NCI-H345 (cell line): ENCODE measurements around the gene ALK.

ENCODE experiments used
- DNase-seq: peaks from one replicate; lab custom pipeline; 2025; lab: John Stamatoyannopoulos, UW

Gene ALK

DNA sequence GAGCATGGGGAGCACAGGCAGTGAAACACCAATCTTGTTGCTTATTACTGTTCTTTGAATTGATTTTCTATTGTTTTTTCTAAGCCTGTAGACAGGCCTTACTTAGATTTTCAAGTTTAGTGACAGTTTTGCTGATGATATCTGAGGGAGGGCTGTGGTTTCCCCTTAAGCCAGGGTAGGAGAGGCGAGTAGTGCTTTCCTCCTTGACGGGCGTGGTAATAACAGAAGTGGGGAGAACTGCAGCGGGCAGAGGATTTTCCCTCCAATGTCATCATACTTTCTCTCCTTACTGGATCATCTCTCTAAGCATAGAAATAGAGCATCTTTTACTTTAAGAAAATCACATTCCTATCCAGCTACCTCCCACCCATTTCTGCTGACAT, 314.4 kb downstream of the ALK start:
- DNase-seq: no peak

DNA sequence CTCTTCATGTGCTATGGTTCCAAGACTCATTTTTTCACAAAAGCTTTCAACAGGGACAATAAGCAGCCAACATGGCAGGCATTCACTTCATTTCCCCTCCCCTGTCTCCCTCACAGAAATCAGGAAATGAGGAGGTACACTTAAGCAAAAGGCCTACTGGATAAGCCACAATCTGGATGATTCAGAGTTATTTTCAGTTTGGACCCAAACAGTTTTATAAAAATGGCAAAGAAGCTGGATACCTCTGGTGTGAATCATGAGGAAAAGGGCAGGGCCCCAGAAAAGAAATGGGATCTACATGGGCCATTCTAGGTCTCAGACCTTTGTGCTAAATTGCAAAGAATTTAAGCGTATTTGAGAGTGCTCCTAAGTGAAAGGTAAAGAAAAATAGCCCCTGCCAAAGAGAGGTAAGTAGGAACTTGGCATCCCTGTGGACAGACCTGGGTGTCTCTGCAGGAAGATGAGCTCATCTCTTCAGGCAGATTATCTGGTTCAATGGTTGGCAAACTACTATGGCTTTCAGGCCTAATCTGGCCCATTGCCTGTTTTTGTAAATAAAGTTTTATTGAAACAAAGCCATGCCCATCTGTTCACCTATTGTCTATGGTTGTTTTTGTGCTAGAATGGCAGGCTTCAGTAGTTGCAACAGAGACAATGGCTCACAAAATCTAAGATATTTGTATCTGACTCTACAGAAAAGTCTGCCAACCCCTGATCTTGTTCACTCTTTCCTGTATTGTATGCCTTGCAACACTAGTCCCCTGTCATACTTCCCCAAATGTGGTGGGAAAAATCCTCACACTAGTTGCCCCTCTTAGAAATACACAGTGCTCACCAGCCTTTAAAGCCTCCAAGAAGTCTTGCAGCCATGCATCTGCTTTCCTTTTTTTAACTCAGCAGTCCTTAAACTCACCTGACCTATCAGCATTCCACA, 315.0 kb downstream of the ALK start:
- DNase-seq: no peak

DNA sequence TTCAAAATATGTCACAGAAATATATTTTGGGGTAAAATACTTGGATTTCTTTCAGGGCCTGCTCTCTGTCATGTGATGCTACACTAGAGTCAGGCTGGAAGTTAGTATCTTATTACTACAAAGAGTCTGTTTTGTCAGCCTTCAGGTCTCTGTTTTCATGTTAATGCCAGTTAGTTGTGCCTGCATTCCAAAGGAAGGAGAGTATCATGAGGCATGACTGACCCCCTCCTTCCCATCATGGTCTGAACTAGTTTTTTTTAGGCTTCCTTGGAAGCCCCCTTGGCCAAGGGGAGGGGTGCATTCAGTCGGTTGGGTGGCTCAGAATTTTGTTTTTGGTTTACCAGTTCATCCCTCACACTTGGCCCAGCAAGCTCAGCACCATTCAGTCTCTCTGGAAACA, 318.0 kb downstream of the ALK start:
- DNase-seq: no peak

DNA sequence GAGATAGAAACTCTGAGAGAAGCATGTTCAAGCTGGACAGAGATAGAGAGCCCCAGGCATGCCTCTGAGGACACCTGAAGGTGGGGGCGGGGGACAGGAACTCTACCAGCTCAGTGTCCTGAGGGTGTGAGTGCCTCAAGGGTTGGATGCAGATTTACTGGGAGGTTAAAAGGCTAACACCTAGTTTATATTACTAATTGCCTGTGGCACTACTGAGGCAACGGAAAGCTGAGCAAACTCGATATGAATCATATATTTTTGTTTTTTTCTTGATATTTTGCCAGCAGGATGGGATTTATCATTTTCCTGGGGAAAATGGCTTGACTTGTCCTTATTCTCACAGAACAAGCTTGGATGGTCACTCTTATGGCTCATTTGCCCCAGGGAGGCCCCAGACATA, 319.5 kb downstream of the ALK start:
- DNase-seq: no peak

DNA sequence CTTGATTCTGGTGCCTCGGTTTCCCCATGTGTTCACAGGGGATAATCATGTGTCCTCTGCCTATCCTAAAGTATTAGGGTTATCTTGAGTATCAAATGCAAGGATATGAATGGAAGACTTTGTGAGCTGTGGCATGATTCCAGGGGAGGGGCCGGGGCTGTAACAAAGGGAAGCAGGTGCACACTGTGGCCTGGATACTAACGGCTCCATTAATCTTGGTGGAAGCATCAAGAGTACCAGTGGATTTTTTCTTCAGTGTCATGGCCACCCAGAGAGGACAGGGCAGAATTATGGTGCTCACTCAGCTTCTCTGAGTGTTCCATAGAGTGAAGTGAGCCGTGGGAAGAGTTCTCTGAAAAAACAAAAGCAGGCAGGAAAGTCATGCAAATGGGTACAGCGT, 320.1 kb downstream of the ALK start:
- no peak for DNase-seq

DNA sequence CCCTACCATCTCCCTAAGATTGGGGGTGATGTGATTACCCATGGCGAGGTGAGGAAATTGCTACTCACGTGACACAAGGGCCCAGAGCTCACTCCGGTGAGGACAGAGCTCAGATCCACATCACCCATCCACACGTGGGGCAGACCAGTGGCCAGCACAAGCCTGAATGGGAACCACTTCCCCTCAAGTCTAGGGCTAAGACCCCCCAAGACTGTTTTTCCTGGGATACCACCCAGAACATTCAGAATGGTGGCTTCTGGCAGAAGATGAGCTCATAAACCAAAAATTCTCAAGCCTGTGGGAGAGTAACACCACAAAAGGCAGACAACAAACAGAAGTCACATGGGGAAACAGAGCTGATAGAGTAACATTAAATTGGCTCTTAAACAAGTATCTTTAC, 321.4 kb downstream of the ALK start:
- no peak for DNase-seq

DNA sequence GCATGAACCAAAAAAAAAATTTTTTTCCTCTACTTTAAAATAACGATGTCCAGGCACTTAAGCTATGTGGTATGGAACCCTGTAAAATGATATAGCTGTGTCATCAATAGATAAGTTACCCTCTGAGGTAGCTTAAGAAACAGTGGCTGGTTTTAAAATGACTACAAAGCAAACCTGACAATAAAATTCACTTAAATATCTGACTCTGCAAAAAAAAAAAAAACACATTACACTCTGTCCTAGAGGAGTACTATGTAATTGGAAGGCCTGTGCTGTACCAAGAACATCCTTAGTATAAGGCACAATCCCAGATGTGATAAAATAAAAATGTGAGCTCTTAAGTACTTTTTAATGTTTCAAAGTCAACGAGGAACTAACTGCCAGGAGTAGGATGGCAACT, 322.4 kb downstream of the ALK start:
- DNase-seq: no peak

DNA sequence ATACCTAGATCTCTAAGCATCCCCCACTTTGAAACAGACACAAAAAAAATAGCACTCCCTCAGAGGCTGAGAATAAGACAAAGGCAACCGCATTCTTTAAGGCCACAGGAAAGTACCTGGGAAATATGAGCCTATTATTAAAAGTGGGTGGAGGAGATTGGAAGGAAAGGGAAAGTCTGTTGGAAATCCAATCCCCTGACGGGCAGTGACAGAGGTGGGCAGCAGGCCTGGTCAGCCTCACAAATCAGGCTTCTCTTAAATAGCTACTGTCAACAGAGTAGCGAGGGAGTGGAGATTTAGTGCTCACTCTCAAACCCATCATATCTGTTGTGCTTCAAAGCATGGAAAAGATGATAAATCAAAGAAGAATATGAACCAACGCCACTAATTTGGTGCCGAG, 324.4 kb downstream of the ALK start:
- no peak for DNase-seq

DNA sequence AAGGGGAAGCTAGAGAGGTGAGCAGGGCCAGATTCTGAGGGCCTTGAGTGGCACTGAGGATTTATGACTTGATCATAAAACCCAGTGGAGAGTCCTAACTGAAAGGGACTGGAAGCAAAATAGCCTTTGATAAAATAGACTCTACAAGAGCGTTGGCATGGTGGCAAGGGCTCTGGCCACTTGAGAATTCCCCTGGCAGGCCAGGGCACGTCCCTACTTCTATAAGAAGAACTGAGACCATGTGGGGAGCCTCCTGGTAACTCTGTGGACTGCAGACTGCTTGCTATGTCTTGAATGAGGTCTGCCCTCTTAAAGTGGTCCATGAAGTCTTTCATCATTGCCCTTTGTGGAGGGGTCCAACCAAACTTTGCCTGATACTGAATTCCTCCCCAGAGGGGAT, 324.8 kb downstream of the ALK start:
- DNase-seq: no peak

DNA sequence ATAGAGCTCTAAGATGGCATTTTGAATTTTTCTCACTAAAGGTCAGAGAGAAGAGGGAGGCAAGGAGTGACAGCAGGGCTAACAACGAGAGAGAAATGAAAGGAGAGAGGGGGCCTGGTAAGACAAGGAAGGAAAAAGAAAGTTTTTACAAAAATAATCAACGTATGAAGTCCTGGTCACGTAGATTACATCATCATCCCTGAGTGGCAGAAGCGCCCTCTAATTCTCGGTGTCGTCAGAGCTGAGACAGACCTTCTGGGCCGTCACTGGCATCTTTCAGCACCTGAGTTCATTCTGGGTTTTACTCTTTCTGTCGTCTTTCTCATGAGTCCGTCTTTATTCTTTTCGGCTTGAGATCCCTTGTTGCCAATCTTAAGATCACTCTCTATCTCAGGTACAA, 329.8 kb downstream of the ALK start:
- DNase-seq: no peak

DNA sequence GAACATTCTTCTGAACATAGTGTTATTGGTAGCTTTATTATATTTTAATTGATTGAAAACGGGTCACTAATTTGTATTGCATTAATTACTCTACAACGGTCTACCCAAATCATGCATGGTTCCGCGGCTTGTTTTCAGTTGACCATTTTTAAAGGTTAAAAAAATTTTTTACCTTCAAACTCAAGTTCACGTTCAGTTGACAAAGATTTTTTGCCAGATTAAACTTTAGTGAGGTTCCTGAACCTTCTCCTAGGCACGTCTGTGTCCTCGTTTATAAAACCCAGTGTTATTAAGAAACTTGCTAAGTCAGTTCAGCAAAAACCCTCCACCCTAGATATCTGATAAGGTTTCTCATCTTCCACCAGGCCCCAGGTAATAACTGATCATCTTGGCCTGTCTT, 331.2 kb downstream of the ALK start:
- no peak for DNase-seq

DNA sequence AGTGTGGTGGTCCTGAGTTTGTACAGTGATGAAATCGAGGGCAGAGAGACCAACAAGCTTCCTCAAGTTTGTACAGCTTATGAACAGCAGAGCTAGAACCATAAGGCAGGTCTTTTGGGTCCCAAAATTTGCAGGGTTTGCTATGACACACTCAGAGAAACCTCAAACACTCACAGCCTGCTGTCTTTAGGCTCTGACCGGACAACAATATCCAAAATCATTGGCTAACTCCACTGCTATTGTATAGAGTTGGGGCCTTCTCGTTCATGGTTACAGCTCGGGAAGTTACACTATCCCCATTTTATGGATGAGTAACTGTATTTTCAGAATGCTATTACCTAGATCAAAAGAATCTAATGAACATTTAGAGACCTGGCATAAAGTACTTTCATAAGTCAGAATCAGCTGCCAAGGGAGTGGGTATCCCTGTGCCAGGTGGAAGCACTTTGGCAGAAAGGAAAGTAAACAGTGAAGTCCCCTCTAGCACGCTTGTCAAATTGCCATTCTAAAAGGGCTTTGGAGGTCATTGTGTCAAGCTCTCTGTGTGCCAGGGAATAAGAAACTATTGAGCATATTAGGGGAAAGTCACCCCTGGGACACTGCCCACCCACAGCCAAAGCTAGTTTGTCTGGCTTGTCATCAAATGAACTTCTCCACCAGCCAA, 331.8 kb downstream of the ALK start:
- DNase-seq: peak; percentile 48

DNA sequence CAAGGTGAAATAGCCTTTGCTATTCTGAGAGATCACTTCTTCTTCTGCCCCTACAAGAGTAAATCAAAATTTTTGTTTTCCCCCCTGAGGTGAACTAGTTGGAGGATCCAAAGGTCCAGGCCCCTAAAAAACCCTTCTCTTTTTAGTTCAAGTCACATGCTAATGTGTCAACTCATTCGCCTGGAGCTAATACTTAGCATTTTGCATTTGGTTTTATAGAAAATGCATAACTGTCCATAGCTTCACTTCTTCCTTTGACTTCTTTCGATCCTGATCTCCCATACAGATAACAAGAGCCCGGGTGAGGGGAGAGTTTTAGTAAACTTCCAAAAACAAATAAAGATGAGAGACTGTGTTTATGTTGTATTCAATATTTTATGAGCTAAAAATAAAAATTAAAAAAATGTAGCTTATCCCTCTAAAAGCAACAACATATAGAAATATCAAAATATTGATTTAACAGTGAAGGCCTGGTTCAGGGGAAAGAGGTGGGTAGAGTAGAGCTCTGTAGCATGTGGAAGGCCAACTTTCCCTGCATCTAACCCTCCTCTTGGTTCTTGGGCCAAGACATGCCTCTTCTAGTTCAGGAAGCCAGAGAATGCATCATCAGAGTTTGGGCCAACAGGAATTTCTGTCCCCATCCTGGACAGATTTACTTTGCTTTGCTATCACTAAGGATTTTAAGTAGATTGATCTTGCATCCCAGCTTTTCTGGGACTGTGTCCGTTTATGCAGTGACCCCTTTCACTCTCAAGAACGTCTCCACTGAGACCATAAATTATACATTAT, 333.8 kb downstream of the ALK start:
- no peak for DNase-seq

DNA sequence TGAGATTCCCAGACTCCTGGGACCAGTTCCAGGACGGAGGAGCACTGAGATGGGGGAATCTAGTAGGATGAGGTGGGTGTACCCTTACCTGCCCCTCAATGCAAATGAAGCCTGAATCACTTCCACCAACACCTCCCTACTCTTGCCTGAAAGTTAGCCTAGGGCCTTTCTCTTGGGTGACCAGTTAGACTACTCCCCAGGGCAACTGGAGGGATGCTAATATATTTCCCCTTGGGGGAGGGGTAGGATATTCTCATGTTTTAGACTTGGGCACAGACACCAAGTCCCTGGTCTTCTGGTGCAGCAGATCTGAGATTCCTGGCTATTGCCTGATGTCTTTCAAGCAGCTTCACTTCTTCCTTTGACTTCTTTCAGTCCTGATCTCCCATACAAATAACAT, 334.5 kb downstream of the ALK start:
- DNase-seq: no peak

DNA sequence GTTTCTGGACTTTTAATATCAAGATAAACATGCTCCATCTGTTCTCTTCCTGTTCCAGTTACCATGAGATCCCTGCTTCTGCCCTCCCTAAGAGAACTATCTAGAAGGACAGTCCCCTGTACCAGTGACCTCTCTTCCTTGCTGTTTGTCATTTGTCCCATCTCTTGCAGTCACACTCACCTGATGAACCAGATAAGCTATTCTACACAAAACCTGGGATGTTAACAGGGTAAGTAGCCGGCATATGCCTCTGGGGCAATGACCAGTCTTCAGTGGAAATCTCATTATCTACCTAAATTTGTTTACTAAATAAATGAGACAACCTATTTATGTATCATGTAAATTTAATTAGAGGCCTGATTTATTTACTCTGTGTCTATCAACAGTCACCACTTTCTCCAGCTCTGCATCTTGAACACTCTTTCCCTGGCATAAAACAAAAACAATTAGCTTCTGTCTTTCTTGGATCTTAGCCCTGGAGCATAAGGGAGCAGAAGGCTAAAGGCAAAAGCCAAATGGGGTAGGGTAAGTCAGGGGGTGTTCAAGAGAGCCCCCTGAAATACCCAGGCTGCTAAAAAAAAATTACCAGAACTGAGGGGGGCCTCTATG, 337.7 kb downstream of the ALK start:
- DNase-seq: no peak

DNA sequence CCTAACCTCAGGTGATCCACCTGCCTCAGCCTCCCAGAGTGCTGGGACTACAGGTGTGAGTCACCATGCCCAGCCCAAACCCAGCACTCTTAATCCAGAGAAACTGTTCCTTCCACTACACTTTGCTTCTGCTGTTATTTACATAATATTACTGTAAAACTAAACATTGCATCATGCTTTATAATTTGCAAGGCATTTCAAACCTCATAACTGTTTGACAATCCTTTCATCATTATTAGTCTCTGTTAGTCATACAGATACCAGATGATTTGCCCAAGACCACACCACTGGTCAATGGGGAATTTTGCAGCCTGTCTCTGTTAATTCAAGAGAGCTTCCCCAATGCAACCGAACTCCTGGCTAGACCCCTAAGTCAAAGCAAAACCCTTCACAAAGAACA, 338.3 kb downstream of the ALK start:
- DNase-seq: no peak

DNA sequence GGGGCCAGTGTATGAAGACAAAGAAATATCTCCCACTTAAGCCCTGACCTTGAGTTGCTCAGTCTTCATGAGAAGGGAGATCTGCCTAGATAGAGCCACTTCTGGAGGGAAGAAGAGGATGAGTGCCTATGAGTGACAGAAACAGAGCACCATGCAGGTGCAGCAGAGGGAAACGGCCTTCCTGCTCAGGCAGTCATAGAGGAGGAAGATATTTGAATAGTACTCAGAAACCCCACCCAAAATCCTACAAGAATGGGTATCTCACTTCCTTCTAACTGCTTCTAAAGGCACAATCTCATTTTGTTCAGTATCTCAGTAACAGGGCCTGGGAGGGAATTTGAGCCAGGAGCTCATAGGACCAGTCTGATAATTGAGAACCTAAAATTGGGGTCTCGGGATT, 339.3 kb downstream of the ALK start:
- DNase-seq: no peak

DNA sequence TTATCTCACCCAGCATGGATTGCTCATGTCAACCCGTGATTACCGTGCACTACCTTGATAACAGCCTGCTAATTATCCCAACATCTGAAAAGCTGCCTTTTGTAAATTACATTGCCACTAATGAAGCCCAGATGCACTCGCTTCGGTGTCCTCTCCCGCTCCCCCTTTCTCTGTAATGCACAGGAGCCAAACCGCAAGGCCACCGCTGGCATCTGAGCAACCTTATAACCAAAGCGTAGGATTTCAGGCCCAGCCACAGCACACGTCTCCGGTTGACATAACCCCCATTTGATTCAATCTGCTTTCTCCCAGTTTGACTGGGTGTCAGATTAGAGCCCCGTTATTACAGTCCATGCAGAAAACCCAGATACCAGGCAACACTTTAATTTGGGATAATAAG, 341.2 kb downstream of the ALK start:
- no peak for DNase-seq

DNA sequence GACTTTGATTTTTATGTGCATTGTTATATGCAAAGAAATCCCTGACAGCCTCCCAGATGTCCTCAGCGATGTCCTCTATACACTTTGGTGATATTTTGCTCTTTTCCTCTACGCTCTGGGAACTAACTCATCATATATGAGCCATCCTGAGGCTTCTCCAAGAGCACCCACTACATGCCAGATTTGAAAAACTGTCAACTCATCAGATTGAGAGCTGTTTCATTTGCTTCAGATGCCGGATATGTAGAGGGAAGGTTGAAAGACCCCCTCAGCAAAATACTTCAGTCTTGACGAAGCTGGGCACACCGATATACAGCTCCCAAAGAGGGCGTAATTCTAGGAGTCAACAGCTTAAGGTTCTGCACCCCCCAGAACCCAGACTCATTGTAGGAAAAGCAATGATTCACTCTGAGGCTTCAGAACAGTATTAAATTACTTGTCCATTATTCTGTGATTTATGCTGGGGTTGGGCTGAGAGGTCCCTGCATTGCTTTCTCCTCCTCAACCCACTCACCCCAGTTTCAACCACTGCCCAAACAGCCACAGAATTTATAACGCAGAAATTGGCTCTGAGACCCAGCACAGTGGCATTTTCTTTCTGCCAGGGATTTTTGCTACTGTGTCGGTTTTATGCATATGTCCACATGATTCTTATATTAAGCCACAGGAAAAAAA, 341.8 kb downstream of the ALK start:
- DNase-seq: no peak

DNA sequence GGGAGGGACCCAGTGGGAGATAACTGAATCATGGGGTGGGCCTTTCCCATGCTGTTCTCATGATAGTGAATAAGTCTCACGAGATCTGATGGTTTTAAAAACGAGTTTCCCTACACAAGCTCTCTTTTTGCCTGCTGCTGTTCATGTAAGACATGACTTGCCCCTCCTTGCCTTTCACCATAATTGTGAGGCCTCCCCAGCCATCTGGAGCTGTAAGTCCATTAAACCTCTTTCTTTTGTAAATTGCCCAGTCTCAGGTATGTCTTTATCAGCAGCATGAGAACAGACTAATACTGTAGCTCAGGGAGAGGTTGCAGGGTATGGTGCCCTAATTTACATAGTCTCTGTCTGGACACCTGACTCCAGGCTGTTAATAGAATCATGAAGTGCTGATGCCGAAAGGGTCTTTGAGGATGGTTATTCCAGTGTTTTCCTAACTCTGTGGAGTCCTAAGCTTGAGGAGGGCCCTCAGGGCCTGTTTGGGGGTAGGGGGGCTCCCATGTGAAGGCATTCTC, 343.2 kb downstream of the ALK start:
- DNase-seq: no peak

DNA sequence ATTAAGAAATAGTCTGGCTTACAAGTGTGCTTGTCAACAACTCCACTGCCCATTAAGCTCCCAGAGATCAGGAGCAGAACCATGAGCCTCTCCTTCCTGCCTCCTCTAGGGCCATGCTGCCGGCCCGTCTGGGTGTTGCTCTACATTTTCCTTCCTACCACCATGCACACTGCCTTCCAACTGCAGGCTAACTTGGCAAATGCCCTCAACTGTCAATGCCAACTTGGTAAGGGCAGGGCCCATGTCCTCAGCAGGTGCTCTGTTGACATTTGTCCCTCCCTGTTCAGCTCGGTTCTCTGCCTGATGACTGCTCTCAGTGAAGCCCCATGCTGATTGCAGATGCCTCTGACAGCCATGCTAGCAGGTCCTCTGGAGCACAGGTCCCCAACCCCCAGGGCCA, 345.2 kb downstream of the ALK start:
- DNase-seq: no peak
